ENCODE measurements around the gene HOXD10. TPM values are rescaled to one million over a fixed set of nuclear protein-coding genes. Genes with fewer than 3 reads are reported as not detected.
A peak's percentile ranks its signal among the peaks of the same experiment; 100 is the strongest.

HOXD10 gene
- total and polyA plus RNA-seq, 2 donors (not counting 1 experiment from before 2014, with no cell fraction given): not detected

DNA sequence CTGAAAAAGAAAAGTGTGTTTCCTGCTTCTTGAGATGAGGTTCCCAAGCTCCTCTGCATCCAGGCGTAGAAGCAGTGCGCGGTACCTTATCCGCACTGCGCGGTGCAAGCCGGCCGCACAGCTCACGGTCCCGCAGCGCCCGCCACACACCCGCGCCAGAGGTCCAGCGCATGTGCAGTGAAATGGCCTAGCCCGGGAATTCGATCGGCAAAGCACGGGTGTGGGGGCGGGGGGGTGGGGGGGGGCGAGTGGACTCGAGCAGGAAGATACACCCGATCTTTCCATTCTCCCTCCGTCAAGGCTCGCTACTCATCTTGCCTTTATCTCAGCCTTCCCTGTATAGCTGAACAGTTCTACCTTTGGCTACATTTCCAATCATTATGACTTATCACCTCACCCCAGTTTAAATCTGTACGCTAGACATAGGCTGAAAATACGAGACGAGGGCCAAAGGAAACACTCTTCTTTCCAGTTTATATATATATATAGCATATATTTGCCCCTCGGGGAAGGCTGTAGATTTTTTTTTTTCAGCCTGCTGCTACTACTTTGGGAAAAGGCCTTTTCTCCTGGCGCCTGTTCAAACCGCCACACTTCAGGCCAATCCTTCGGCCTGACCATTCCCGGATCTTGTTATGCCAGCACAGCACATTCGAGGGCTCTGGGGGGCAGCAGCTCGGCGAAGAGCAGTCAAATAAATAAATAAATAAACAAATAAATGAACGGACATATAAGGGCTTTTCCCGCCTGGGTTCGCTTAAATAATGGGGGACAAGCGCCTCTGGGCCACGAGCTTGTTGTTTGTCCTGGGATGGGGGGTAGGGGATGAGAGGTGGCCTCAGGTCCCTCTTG lies 23.3 kb downstream of the HOXD10 start:
- Histone ChIP-seq H3K4me2 (ENCODE audit: extremely low read depth, insufficient read depth, low read length) (peak overlapping the region; percentile 78), H3K27ac (ENCODE audit: insufficient read depth, low read length) (no peak overlapping the region), H3K9me3 (ENCODE audit: control insufficient read depth, insufficient read depth, low read depth, low read length) (no peaks in the 10 kb centered on the region), H3K4me3 (replicated peaks in 1 of 4; ENCODE audit: control extremely low read depth in 1 of 4, insufficient read depth in 1 of 4, low read depth in 3 of 4, low read length in 4 of 4) (peak overlapping the region in 1 of 4 experiments; percentile 59), H3K4me1 (ENCODE audit: control insufficient read depth, extremely low read depth, insufficient read depth, low read length) (no peaks in the 10 kb centered on the region), H2AFZ (ENCODE audit: low read length) (no peak overlapping the region), H3K36me3 (ENCODE audit: control insufficient read depth, insufficient read depth, low read length) (no peaks in the 10 kb centered on the region), H3K9ac (ENCODE audit: insufficient read depth, low read length) (no peak overlapping the region), H3K27me3 (ENCODE audit: control insufficient read depth, insufficient read depth, low read length) (peaks cover 60% of the 10 kb centered on the region), H3K79me2 (ENCODE audit: control insufficient read depth, insufficient read depth, low read length) (no peaks in the 10 kb centered on the region), H4K20me1 (ENCODE audit: control insufficient read depth, extremely low read depth, insufficient read depth, low read length) (no peaks in the 10 kb centered on the region)
- no peak for DNase-seq (ENCODE audit: low read depth in 2 of 2)
- TF ChIP-seq, protein P1, sequence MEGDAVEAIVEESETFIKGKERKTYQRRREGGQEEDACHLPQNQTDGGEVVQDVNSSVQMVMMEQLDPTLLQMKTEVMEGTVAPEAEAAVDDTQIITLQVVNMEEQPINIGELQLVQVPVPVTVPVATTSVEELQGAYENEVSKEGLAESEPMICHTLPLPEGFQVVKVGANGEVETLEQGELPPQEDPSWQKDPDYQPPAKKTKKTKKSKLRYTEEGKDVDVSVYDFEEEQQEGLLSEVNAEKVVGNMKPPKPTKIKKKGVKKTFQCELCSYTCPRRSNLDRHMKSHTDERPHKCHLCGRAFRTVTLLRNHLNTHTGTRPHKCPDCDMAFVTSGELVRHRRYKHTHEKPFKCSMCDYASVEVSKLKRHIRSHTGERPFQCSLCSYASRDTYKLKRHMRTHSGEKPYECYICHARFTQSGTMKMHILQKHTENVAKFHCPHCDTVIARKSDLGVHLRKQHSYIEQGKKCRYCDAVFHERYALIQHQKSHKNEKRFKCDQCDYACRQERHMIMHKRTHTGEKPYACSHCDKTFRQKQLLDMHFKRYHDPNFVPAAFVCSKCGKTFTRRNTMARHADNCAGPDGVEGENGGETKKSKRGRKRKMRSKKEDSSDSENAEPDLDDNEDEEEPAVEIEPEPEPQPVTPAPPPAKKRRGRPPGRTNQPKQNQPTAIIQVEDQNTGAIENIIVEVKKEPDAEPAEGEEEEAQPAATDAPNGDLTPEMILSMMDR (conservative IDR thresholded peaks at IDR 0.05 in 1 of 2, IDR thresholded peaks at IDR 0.05 in 1 of 2; ENCODE audit: low read depth in 1 of 2, low read length in 2 of 2): no peak
- TF ChIP-seq EZH2 (IDR thresholded peaks at IDR 0.05; ENCODE audit: low read length, missing control alignments): peak; percentile 40

DNA sequence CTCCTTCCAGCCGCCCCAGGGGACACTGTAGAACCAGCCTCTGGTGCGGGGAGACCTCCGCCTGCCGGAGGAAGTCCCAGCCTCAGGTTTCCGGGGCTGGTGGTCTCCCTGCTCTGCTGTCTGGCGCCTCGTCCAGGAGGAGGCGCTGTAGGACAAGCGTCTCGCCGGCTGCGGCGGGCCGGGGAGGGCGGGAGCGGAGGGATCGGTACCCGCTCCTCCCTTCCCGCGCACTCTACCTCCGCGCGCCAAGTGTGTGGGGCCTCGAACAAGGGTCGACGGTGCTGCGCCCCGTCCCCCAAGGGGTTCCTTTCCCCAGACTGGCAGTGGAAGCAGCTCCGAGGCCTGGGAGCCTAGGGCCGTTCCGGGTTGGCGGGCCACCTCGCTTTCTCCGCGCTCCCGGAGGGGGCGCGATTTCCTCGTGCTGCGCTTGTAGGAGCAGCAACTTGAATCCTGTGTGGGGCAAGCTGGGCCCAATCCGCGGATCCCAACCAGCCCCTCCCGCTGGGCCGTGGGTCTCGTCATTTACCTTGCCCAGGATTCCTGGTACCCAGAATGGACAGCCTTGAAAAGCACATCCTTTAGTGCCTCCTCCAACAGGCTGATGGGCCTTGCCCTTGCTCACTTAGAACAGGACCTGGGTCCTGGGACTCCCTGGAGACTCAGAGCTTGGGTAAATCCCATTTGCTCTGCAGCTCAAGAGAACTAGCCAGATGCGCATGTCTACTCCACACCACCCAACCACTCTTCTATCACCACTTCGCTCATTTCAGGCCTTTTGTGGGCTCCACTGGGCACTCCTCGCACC lies 24.1 kb downstream of the HOXD10 start:
- H3K79me2 ChIP-seq (ENCODE audit: control insufficient read depth, insufficient read depth, low read length): no peaks in the 10 kb centered on the region
- H3K27me3 ChIP-seq (ENCODE audit: control insufficient read depth, insufficient read depth, low read length): peaks cover 56% of the 10 kb centered on the region
- no peak overlapping the region for H3K27ac ChIP-seq (ENCODE audit: insufficient read depth, low read length)
- no peaks in the 10 kb centered on the region for H3K36me3 ChIP-seq (ENCODE audit: control insufficient read depth, insufficient read depth, low read length)
- H3K4me3 ChIP-seq (replicated peaks in 1 of 4; ENCODE audit: control extremely low read depth in 1 of 4, insufficient read depth in 1 of 4, low read depth in 3 of 4, low read length in 4 of 4): peak overlapping the region in 3 of 4 experiments; percentile 17 to 59 (median 21)
- H2AFZ ChIP-seq (ENCODE audit: low read length): peak overlapping the region; percentile 65
- peak; percentile 33 for TF ChIP-seq EZH2 (IDR thresholded peaks at IDR 0.05; ENCODE audit: low read length, missing control alignments)
- TF ChIP-seq, protein P1 (conservative IDR thresholded peaks at IDR 0.05 in 1 of 2, IDR thresholded peaks at IDR 0.05 in 1 of 2; ENCODE audit: low read depth in 1 of 2, low read length in 2 of 2): peak; percentile 59 to 82
- DNase-seq (ENCODE audit: low read depth in 2 of 2): peak; percentile 41 to 64
- H3K9me3 ChIP-seq (ENCODE audit: control insufficient read depth, insufficient read depth, low read depth, low read length): no peaks in the 10 kb centered on the region
- no peaks in the 10 kb centered on the region for H4K20me1 ChIP-seq (ENCODE audit: control insufficient read depth, extremely low read depth, insufficient read depth, low read length)
- no peaks in the 10 kb centered on the region for H3K4me1 ChIP-seq (ENCODE audit: control insufficient read depth, extremely low read depth, insufficient read depth, low read length)
- H3K9ac ChIP-seq (ENCODE audit: insufficient read depth, low read length): no peak overlapping the region
- H3K4me2 ChIP-seq (ENCODE audit: extremely low read depth, insufficient read depth, low read length): peak overlapping the region; percentile 78

DNA sequence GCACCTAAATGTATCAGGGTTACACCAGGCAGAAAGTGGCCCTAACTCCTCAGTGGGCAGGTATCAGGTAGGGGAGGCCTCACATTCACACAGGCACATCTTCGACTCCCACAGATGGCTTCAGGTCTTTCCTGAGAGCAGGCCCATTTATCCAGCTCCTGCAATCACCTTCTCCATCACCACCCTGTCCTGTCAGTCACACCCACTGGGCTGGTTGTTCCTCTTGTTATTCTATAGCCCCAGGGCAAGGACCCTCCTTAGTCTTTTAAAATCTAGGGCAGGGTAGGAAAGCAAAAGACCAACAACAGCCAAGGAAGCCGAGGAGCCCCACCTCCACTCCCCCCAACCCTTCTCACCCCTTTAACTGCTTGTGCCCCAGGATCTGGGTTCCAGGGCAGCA lies 25.7 kb downstream of the HOXD10 start:
- no peak for TF ChIP-seq EZH2 (IDR thresholded peaks at IDR 0.05; ENCODE audit: low read length, missing control alignments)
- TF ChIP-seq, protein P1 (conservative IDR thresholded peaks at IDR 0.05 in 1 of 2, IDR thresholded peaks at IDR 0.05 in 1 of 2; ENCODE audit: low read depth in 1 of 2, low read length in 2 of 2): no peak
- DNase-seq (ENCODE audit: low read depth in 2 of 2): no peak
- Histone ChIP-seq H3K9ac (ENCODE audit: insufficient read depth, low read length) (no peak overlapping the region), H3K4me3 (replicated peaks in 1 of 4; ENCODE audit: control extremely low read depth in 1 of 4, insufficient read depth in 1 of 4, low read depth in 3 of 4, low read length in 4 of 4) (no peak overlapping the region), H3K27ac (ENCODE audit: insufficient read depth, low read length) (no peak overlapping the region), H3K79me2 (ENCODE audit: control insufficient read depth, insufficient read depth, low read length) (no peaks in the 10 kb centered on the region), H3K4me1 (ENCODE audit: control insufficient read depth, extremely low read depth, insufficient read depth, low read length) (no peaks in the 10 kb centered on the region), H3K27me3 (ENCODE audit: control insufficient read depth, insufficient read depth, low read length) (peaks cover 50% of the 10 kb centered on the region), H2AFZ (ENCODE audit: low read length) (no peak overlapping the region), H3K4me2 (ENCODE audit: extremely low read depth, insufficient read depth, low read length) (no peak overlapping the region), H3K9me3 (ENCODE audit: control insufficient read depth, insufficient read depth, low read depth, low read length) (no peaks in the 10 kb centered on the region), H3K36me3 (ENCODE audit: control insufficient read depth, insufficient read depth, low read length) (no peaks in the 10 kb centered on the region), H4K20me1 (ENCODE audit: control insufficient read depth, extremely low read depth, insufficient read depth, low read length) (no peaks in the 10 kb centered on the region)

Measured in fibroblast of lung (primary cell).